GM18505 (cell line): ENCODE results near the gene UBAC1.

ENCODE experiments used
- ATAC-seq: cut with Tn5 transposase; IDR thresholded peaks from one replicate; pipeline ENCODE4 v1.9.1; 2021; ENCODE audit not compliant: unreplicated experiment
- POLR2A ChIP-seq: IDR thresholded peaks from 4 replicates; pipeline ENCODE4 v1.6.1; 2011; ENCODE audit warnings: borderline replicate concordance; ENCODE audit not compliant: insufficient read depth, insufficient read length; ENCODE audit errors: extremely low read depth

UBAC1 gene

GRCh38 chr9:135888126-135888765 is 72.9 kb downstream of the UBAC1 start:
- TF ChIP-seq POLR2A, result no peak

GRCh38 chr9:135887585-135888050 is 73.6 kb downstream of the UBAC1 start:
- no peak for ATAC-seq
- peak; percentile 26 for TF ChIP-seq POLR2A

More at GRCh38 chr9:135888126-135888765, 72.9 kb downstream of the UBAC1 start:
- ATAC-seq, result no peak

GRCh38 chr9:135887021-135887507 is 74.1 kb downstream of the UBAC1 start:
- TF ChIP-seq POLR2A, result no peak
- no peak for ATAC-seq

DNA sequence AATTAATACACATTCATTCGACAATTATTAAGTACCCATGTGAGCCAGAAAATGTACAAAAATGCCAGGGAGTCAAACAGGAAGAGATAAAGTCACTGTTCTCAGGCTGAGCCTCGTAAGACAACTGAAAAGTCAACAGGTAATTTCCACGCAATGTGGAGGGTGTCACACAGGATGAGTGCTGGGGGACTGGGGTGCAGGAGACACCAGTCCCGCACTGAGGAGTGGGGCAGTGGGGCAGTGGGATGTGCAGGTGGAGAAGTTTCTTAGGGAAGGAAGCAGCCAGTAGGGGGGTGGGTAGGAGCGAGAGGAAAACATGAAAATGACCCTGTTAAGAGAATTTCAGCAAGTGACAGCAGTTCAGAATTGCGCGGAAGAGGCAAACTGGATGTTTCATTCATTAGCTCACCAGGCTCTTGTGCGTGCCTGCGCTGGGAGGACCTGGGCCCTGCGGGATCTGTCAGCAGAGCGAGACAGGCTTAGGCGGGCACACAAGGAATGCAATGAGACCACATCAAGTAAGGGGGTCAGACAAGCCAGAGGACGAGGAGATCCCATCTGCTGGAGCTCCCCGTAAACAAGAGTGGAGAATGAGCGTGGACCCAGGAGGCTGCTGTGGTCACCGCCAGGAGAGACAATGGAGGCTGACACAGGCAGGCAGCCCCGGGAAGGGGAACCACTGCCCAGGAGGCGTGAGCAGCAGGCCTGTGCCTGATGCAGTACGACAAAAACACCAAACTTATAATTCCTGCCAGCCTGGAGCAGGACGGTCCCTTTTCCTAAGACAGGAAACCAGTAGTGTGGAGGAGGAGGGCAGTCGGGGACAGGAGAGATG is 74.8 kb downstream of the UBAC1 start:
- no peak for ATAC-seq
- no peak for TF ChIP-seq POLR2A

GRCh38 chr9:135885100-135885853 is 75.9 kb downstream of the UBAC1 start:
- no peak for TF ChIP-seq POLR2A
- no peak for ATAC-seq

DNA sequence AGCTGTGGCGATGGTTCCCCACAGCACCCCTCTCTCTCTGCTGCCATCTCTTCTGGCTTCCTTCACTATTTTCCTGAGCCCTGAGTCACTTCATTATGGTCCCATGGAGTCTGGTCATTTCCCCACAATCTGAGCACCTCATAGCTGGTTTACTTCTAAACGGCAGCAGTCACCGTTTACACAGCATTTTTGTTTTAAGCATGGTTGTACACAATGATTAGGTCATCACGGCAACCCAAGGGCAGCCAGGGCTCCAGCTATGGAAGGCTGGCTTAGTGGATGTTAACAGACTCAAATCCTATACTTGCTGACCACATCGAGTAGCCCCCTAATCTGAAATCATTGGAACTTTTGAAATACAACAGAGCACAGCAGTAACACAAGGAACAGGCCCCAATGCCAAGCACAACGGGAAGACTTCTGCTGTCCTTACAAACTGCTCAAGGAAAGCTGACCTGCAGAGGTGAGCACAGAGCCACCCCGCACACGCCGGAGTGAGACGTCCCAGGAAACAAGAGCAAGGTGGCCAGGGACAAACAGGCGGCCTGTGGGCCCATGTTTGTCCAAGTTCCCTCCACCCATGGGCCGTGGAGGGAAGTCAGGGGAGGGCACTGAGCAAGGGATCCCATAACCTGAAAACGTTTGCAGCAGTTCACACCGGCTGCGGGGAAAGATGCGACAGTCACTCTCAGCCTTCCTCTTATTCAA is 76.7 kb downstream of the UBAC1 start:
- no peak for TF ChIP-seq POLR2A
- no peak for ATAC-seq

GRCh38 chr9:135883410-135884089 is 77.6 kb downstream of the UBAC1 start:
- ATAC-seq, result no peak
- TF ChIP-seq POLR2A, result no peak
